ENCODE results near the gene CMTM7. TPM values are rescaled to one million over a fixed set of nuclear protein-coding genes. Genes with fewer than 3 reads are reported as not detected.
A peak's percentile ranks its signal among the peaks of the same experiment; 100 is the strongest.

The CMTM7 gene
- total and polyA plus RNA-seq, 9 of the 15 experiments (the other 6 are each of a cell fraction or from before 2014, with no cell fraction given) = 0.03 to 1.6 (median 0.42) TPM; not detected in 4

- CTCF ChIA-PET (ENCODE audit: low intra/inter-chr PET ratio) = no interaction called here
- no peaks in the 10 kb centered on the region for H3K9me3 ChIP-seq (replicated peaks; ENCODE audit: control insufficient read depth, insufficient read depth, low read depth, low read length)
- H3K4me1 ChIP-seq (replicated peaks in 1 of 2; ENCODE audit: control insufficient read depth in 2 of 2, insufficient read depth in 2 of 2, low read length in 2 of 2) = no peaks in the 10 kb centered on the region; a peak in 1 of 5 replicates
- H3K9me1 ChIP-seq (ENCODE audit: control insufficient read depth, insufficient read depth, low read length) = no peaks in the 10 kb centered on the region
- no peak overlapping the region for H3K27ac ChIP-seq (ENCODE audit: extremely low read depth, low read depth, low read length)
- H3K79me2 ChIP-seq (ENCODE audit: control insufficient read depth, insufficient read depth, low read length) = no peaks in the 10 kb centered on the region
- no TSS peak for BruUV-seq (replicated peaks)
- 0% methylated on average over 3 of the region's 3 CpGs for WGBS (ENCODE audit: insufficient coverage, low coverage, missing lambda C conversion rate)
- intact Hi-C loops (cut with micrococcal nuclease) = no loop called here
- POLR2A ChIA-PET = interaction anchor here (0.5 to 1.1 kb wide), 2 partner anchors 9 to 228 kb away, joined by 3 to 4 read pairs; no protein-coding TSS in a partner anchor
- no peak overlapping the region for H3K4me3 ChIP-seq
- H2AFZ ChIP-seq (ENCODE audit: low read depth, low read length) = no peak overlapping the region
- no peak overlapping the region for H3K4me2 ChIP-seq (ENCODE audit: insufficient read depth, low read length)
- no peaks in the 10 kb centered on the region for H4K20me1 ChIP-seq (replicated peaks; ENCODE audit: control insufficient read depth, insufficient read depth, low read length)
- no peak overlapping the region for H3K9ac ChIP-seq (ENCODE audit: insufficient read depth in 1 of 2, low read depth in 2 of 2, low read length in 2 of 2)
- no peak for TF ChIP-seq CCNT2 (IDR thresholded peaks at IDR 0.05; ENCODE audit: borderline replicate concordance, extremely low read depth, insufficient read length, low read depth, low read length)
- no peak for TF ChIP-seq ILK (tag; IDR thresholded peaks at IDR 0.05; ENCODE audit: borderline replicate concordance, low read depth)
- TF ChIP-seq TFE3 (CRISPR knock-in tag; IDR thresholded peaks at IDR 0.05) = no peak
- no peak for TF ChIP-seq RBM34 (IDR thresholded peaks at IDR 0.05; ENCODE audit: borderline replicate concordance, insufficient read depth, low read length)
- TF ChIP-seq ARNT (IDR thresholded peaks at IDR 0.05) = no peak
- TF ChIP-seq ZNF518B (CRISPR knock-in tag; IDR thresholded peaks at IDR 0.05) = no peak
- TF ChIP-seq BACH1 (tag; IDR thresholded peaks at IDR 0.05) = no peak
- no peak for TF ChIP-seq ARID4B (CRISPR knock-in tag; IDR thresholded peaks at IDR 0.05)
- TF ChIP-seq ZBTB7A (IDR thresholded peaks at IDR 0.05; ENCODE audit: borderline replicate concordance, control insufficient read depth, low read depth, low read length) = no peak
- no peak for TF ChIP-seq HOXB6 (CRISPR knock-in tag; IDR thresholded peaks at IDR 0.05; ENCODE audit: borderline replicate concordance)
- no peak for TF ChIP-seq KLF1 (tag; IDR thresholded peaks at IDR 0.05)
- DNase-seq (ENCODE audit: extremely low read depth in 1 of 4, low spot score in 3 of 4) = no peak
- no peak for FAIRE-seq
- no peaks in the 10 kb centered on the region for H3K36me3 ChIP-seq (ENCODE audit: control insufficient read depth, insufficient read depth, low read length)
- ATAC-seq = peak; percentile 36; the same call in 1 of the 3 replicates
- peaks cover 23 to 47% of the 10 kb centered on the region in 2 experiments for H3K27me3 ChIP-seq (ENCODE audit: control insufficient read depth in 2 of 2, insufficient read depth in 2 of 2, low read length in 2 of 2)
- in situ Hi-C loops (cut with MboI) = no loop called here
These were observed 39.8 kb downstream of the CMTM7 start for GRCh38 chr3:32431481-32431880.

Measured in K562 (cell line).